H9 (cell line): ENCODE results near the gene SMTNL2. TPM values are rescaled to one million over a fixed set of nuclear protein-coding genes. Genes with fewer than 3 reads are reported as not detected.

Experiments
- DNase-seq: peaks from one replicate; pipeline ENCODE4 v3.0.0-alpha.2; 2017
- H2AFZ ChIP-seq: one replicate; pipeline ENCODE4 v1.6.1; 2013; ENCODE audit warnings: mild to moderate bottlenecking, low read length, control low read depth, moderate library complexity
- H2AK5ac ChIP-seq: 2 replicates; pipeline ENCODE4 v1.6.1; 2013; ENCODE audit warnings: low read length, control low read depth, mixed read lengths; ENCODE audit not compliant: insufficient read length
- H2BK120ac ChIP-seq: one replicate; pipeline ENCODE4 v1.6.1; 2013; ENCODE audit warnings: low read depth, mild to moderate bottlenecking, low read length, control low read depth, inconsistent platforms; ENCODE audit not compliant: poor library complexity, severe bottlenecking
- H2BK12ac ChIP-seq: 2 replicates; pipeline ENCODE4 v1.6.1; 2013; ENCODE audit warnings: low read length, control low read depth, mixed read lengths, low read depth; ENCODE audit not compliant: insufficient read length
- H2BK15ac ChIP-seq: 2 replicates; pipeline ENCODE4 v1.6.1; 2013; ENCODE audit warnings: low read depth, low read length, control low read depth
- H2BK20ac ChIP-seq: one replicate; pipeline ENCODE4 v1.6.1; 2013; ENCODE audit warnings: low read depth, mild to moderate bottlenecking, low read length, control low read depth, inconsistent platforms; ENCODE audit not compliant: poor library complexity, severe bottlenecking
- H2BK5ac ChIP-seq: 2 replicates; pipeline ENCODE4 v1.6.1; 2013; ENCODE audit warnings: low read length, control low read depth, mixed read lengths; ENCODE audit not compliant: insufficient read length
- H3K14ac ChIP-seq: 2 replicates; pipeline ENCODE4 v1.6.1; 2013; ENCODE audit warnings: low read length, control low read depth; ENCODE audit not compliant: insufficient read depth
- H3K18ac ChIP-seq: 2 replicates; pipeline ENCODE4 v1.6.1; 2013; ENCODE audit warnings: low read depth, mild to moderate bottlenecking, mixed read lengths, low read length, control low read depth; ENCODE audit not compliant: insufficient read length
- H3K23ac ChIP-seq: 2 replicates; pipeline ENCODE4 v1.6.1; 2013; ENCODE audit warnings: low read length, control low read depth, mixed read lengths, low read depth; ENCODE audit not compliant: insufficient read length
- H3K23me2 ChIP-seq: 2 replicates; pipeline ENCODE4 v1.6.1; 2013; ENCODE audit warnings: low read depth, mild to moderate bottlenecking, mixed read lengths, low read length, control low read depth; ENCODE audit not compliant: insufficient read length, poor library complexity, severe bottlenecking
- H3K27ac ChIP-seq: 2 replicates; pipeline ENCODE4 v1.5.1; 2013; ENCODE audit warnings: low read length, control low read depth, mixed read lengths, low read depth; ENCODE audit not compliant: insufficient read length
- H3K27me3 ChIP-seq: 2 replicates; pipeline ENCODE4 v1.6.1; 2013; ENCODE audit warnings: low read length, control low read depth, inconsistent platforms; ENCODE audit not compliant: insufficient read depth
- H3K4ac ChIP-seq: 2 replicates; pipeline ENCODE4 v1.6.1; 2013; ENCODE audit warnings: low read depth, mild to moderate bottlenecking, control low read depth, inconsistent platforms, low read length, moderate library complexity
- H3K4me1 ChIP-seq: 2 replicates; pipeline ENCODE4 v1.6.1; 2013; ENCODE audit warnings: low read length, control low read depth, inconsistent platforms; ENCODE audit not compliant: insufficient read depth
- H3K4me2 ChIP-seq: 2 replicates; pipeline ENCODE4 v1.6.1; 2013; ENCODE audit warnings: low read length, control low read depth, mixed read lengths; ENCODE audit not compliant: insufficient read length, insufficient read depth
- H3K56ac ChIP-seq: 2 replicates; pipeline ENCODE4 v1.6.1; 2013; ENCODE audit warnings: low read depth, mild to moderate bottlenecking, mixed read lengths, low read length, control low read depth; ENCODE audit not compliant: insufficient read length
- H3K79me1 ChIP-seq: 2 replicates; pipeline ENCODE4 v1.6.1; 2013; ENCODE audit warnings: low read depth, mild to moderate bottlenecking, moderate library complexity, low read length, control low read depth, inconsistent platforms; ENCODE audit not compliant: insufficient read depth, poor library complexity, severe bottlenecking
- H3K79me2 ChIP-seq: 2 replicates; pipeline ENCODE4 v1.6.1; 2013; ENCODE audit warnings: low read length, control low read depth, inconsistent platforms; ENCODE audit not compliant: insufficient read depth
- H3K9ac ChIP-seq: 2 replicates; pipeline ENCODE4 v1.6.1; 2013; ENCODE audit warnings: low read length, control low read depth, mixed read lengths; ENCODE audit not compliant: insufficient read length; ENCODE audit errors: extremely low read depth
- H3K9me3 ChIP-seq: one replicate; pipeline ENCODE4 v1.6.1; 2013; ENCODE audit warnings: low read depth, low read length, inconsistent platforms; ENCODE audit not compliant: control insufficient read depth
- H3T11ph ChIP-seq: one replicate; pipeline ENCODE4 v1.6.1; 2013; ENCODE audit warnings: mild to moderate bottlenecking, low read length, control low read depth, inconsistent platforms
- H4K20me1 ChIP-seq: one replicate; pipeline ENCODE4 v1.6.1; 2013; ENCODE audit not compliant: control insufficient read depth, insufficient read length, insufficient read depth
- H4K5ac ChIP-seq: 2 replicates; pipeline ENCODE4 v1.6.1; 2013; ENCODE audit warnings: low read depth, mild to moderate bottlenecking, mixed read lengths, low read length, control low read depth; ENCODE audit not compliant: insufficient read length
- H4K8ac ChIP-seq: replicated peaks from 2 replicates; pipeline ENCODE4 v1.6.1; 2013; ENCODE audit warnings: low read length, control low read depth, mixed read lengths, low read depth; ENCODE audit not compliant: insufficient read length
- H4K91ac ChIP-seq: 2 replicates; pipeline ENCODE4 v1.6.1; 2013; ENCODE audit warnings: low read depth, mild to moderate bottlenecking, moderate library complexity, mixed read lengths, low read length, control low read depth; ENCODE audit not compliant: insufficient read length
- H3K27ac Mint-ChIP-seq, 3 experiments: 2 replicates in 2 of 3; 3 replicates in 1 of 3; pipeline ENCODE4 v1.8.0; 2020 to 2021; ENCODE audit warnings: mixed read lengths in 3 of 3, mild to moderate bottlenecking in 1 of 3, moderate library complexity in 1 of 3
- H3K27me3 Mint-ChIP-seq: 2 replicates; pipeline ENCODE4 v1.8.0; 2021; ENCODE audit warnings: low read depth, mild to moderate bottlenecking, moderate library complexity, mixed read lengths
- H3K36me3 Mint-ChIP-seq, 3 experiments: 2 replicates in 2 of 3; 3 replicates in 1 of 3; pipeline ENCODE4 v1.8.0; 2020 to 2021; ENCODE audit warnings: low read depth in 3 of 3, mixed read lengths in 3 of 3; ENCODE audit not compliant: insufficient read depth in 1 of 3
- H3K4me1 Mint-ChIP-seq, 2 experiments: 2 replicates each; pipeline ENCODE4 v1.8.0; 2020; ENCODE audit warnings: mixed read lengths in 2 of 2
- H3K4me3 Mint-ChIP-seq, 2 experiments: 2 replicates in 1 of 2; 3 replicates in 1 of 2; pipeline ENCODE4 v1.8.0; 2020 to 2021; ENCODE audit warnings: mild to moderate bottlenecking in 2 of 2, mixed read lengths in 2 of 2, moderate library complexity in 1 of 2
- H3K9me3 Mint-ChIP-seq, 2 experiments: 2 replicates in 1 of 2; 3 replicates in 1 of 2; pipeline ENCODE4 v1.8.0; 2020; ENCODE audit warnings: mild to moderate bottlenecking in 2 of 2, mixed read lengths in 2 of 2, moderate library complexity in 1 of 2
- WGBS: extraction: QIAGEN DNeasy Blood & Tissue Kit; methylation state at CpG from one replicate; pipeline ENCODE4 v1.1.7; 2013; ENCODE audit warnings: missing lambda C conversion rate, low lambda C conversion rate, mixed read lengths; ENCODE audit not compliant: insufficient read length; ENCODE audit errors: extremely low coverage; 5-methylcytosine and 5-hydroxymethylcytosine counted together
- total RNA-seq: library from RNA; stranded (reverse); gene quantifications from 2 replicates; pipeline ENCODE4 v1.2.1, GENCODE V29; 2021
- TF ChIP-seq, protein P1 (sequence below): fragments of 200-600 bp; sonication (generic); conservative IDR thresholded peaks from 3 replicates; pipeline ENCODE4 v1.8.0; 2021; ENCODE audit warnings: antibody characterized with exemption, mild to moderate bottlenecking

SMTNL2 gene
- total RNA-seq, 1 experiment from 2014 or later, result 0.77 TPM

GRCh38 chr17:4543557-4544026 lies 40.7 kb upstream of the SMTNL2 start:
- Histone ChIP-seq H3K56ac (no peak overlapping the region), H3T11ph (no peak overlapping the region), H3K9me3 (no peaks in the 10 kb centered on the region), H3K18ac (no peak overlapping the region), H3K4ac (no peak overlapping the region), H4K91ac (no peak overlapping the region), H3K23me2 (no peaks in the 10 kb centered on the region), H2BK12ac (no peak overlapping the region), H3K79me2 (no peaks in the 10 kb centered on the region), H3K23ac (no peak overlapping the region), H2BK20ac (no peak overlapping the region), H4K20me1 (peaks cover 2% of the 10 kb centered on the region), H4K5ac (no peak overlapping the region), H2AFZ (no peak overlapping the region), H2AK5ac (no peak overlapping the region), H3K27ac (no peak overlapping the region), H2BK15ac (no peak overlapping the region), H3K79me1 (no peaks in the 10 kb centered on the region), H3K27me3 (no peaks in the 10 kb centered on the region), H3K4me2 (no peak overlapping the region), H3K4me1 (no peaks in the 10 kb centered on the region), H2BK120ac (no peak overlapping the region), H3K9ac (no peak overlapping the region), H4K8ac (no peak overlapping the region), H2BK5ac (no peak overlapping the region), H3K14ac (no peak overlapping the region)
- no peak for DNase-seq
- no peaks in the 10 kb centered on the region for H3K27me3 Mint-ChIP-seq
- no peaks in the 10 kb centered on the region for H3K9me3 Mint-ChIP-seq
- TF ChIP-seq, protein P1, sequence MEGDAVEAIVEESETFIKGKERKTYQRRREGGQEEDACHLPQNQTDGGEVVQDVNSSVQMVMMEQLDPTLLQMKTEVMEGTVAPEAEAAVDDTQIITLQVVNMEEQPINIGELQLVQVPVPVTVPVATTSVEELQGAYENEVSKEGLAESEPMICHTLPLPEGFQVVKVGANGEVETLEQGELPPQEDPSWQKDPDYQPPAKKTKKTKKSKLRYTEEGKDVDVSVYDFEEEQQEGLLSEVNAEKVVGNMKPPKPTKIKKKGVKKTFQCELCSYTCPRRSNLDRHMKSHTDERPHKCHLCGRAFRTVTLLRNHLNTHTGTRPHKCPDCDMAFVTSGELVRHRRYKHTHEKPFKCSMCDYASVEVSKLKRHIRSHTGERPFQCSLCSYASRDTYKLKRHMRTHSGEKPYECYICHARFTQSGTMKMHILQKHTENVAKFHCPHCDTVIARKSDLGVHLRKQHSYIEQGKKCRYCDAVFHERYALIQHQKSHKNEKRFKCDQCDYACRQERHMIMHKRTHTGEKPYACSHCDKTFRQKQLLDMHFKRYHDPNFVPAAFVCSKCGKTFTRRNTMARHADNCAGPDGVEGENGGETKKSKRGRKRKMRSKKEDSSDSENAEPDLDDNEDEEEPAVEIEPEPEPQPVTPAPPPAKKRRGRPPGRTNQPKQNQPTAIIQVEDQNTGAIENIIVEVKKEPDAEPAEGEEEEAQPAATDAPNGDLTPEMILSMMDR, result no peak
- WGBS, result no CpG with 5 or more reads among the region's 19 CpGs
- H3K4me1 Mint-ChIP-seq, result peaks cover 0 to 2% of the 10 kb centered on the region in 2 experiments; a peak in 1 of 4 replicates
- H3K27ac Mint-ChIP-seq, result peak overlapping the region in 1 of 3 experiments; percentile 77; a peak in 2 of 7 replicates
- H3K36me3 Mint-ChIP-seq, result peaks cover 33 to 83% (median 67%) of the 10 kb centered on the region in 3 experiments
- H3K4me3 Mint-ChIP-seq, result no peak overlapping the region; a peak in 2 of 5 replicates
